Fibroblast of gingiva (primary cell): ENCODE data around the gene NCAPG2.

Source experiments
- DNase-seq: peaks from one replicate; pipeline ENCODE4 v3.0.0-alpha.2; 2011; ENCODE audit warnings: low read depth

The NCAPG2 gene

GRCh38 chr7:158595068-158595467 is 109.5 kb downstream of the NCAPG2 start:
- peak; percentile 23 for DNase-seq

- no peak for DNase-seq
These were observed 112.1 kb downstream of the NCAPG2 start for GRCh38 chr7:158592541-158592940.

- DNase-seq: no peak
These were observed 112.7 kb downstream of the NCAPG2 start for GRCh38 chr7:158591944-158592343.

- no peak for DNase-seq
These were observed 114.4 kb downstream of the NCAPG2 start for GRCh38 chr7:158590181-158590530.

GRCh38 chr7:158589653-158590052 is 115.0 kb downstream of the NCAPG2 start:
- DNase-seq: no peak

GRCh38 chr7:158588878-158589442 is 115.6 kb downstream of the NCAPG2 start:
- no peak for DNase-seq

- DNase-seq: no peak
These were observed 116.3 kb downstream of the NCAPG2 start for GRCh38 chr7:158588085-158588877.

- peak; percentile 39 for DNase-seq
These were observed 117.2 kb downstream of the NCAPG2 start, which contains the start of gene PTPRN2 for GRCh38 chr7:158587162-158588084. Gene PTPRN2, minus strand, starts transcription at chr7:158587823.

- DNase-seq: no peak
These were observed 118.0 kb downstream of the NCAPG2 start for GRCh38 chr7:158586499-158587161.

GRCh38 chr7:158585721-158586498 is 118.7 kb downstream of the NCAPG2 start:
- no peak for DNase-seq

- DNase-seq: no peak
These were observed 120.2 kb downstream of the NCAPG2 start for GRCh38 chr7:158584407-158584806.

GRCh38 chr7:158583810-158584209 is 120.8 kb downstream of the NCAPG2 start:
- DNase-seq: no peak

GRCh38 chr7:158583143-158583542 is 121.5 kb downstream of the NCAPG2 start:
- DNase-seq: no peak

GRCh38 chr7:158582089-158582456 is 122.5 kb downstream of the NCAPG2 start:
- no peak for DNase-seq

GRCh38 chr7:158581440-158582088 is 123.0 kb downstream of the NCAPG2 start:
- no peak for DNase-seq
